Epithelial cell of proximal tubule (primary cell): Measurements from ENCODE around the gene MAT2A. TPM values are rescaled to one million over a fixed set of nuclear protein-coding genes. Genes with fewer than 3 reads are reported as not detected.
"Not testable (repeated sequence)": the region's sequence is repeated elsewhere in the genome, so short reads cannot be mapped to it uniquely, and the experiment has no call there.

ENCODE experiments used
- DNase-seq: peaks from one replicate; pipeline ENCODE4 v3.0.0-alpha.2; 2011; ENCODE audit warnings: low read depth
- H3K4me3 ChIP-seq: 2 replicates; pipeline ENCODE4 v1.5.1; 2011; ENCODE audit warnings: low read depth, mild to moderate bottlenecking, low read length
- total RNA-seq: library from RNA; depleted of rRNA; stranded (reverse); fragments of >200 nt; gene quantifications from 2 replicates; pipeline ENCODE4 v1.2.3, GENCODE V29; 2015
- TF ChIP-seq, protein P1 (sequence below): conservative IDR thresholded peaks from 2 replicates; pipeline ENCODE4 v1.5.1; 2012; ENCODE audit warnings: low read depth, mild to moderate bottlenecking, low read length

The MAT2A gene
- total RNA-seq, 1 donor from 2014 or later: 64.6 TPM

DNA sequence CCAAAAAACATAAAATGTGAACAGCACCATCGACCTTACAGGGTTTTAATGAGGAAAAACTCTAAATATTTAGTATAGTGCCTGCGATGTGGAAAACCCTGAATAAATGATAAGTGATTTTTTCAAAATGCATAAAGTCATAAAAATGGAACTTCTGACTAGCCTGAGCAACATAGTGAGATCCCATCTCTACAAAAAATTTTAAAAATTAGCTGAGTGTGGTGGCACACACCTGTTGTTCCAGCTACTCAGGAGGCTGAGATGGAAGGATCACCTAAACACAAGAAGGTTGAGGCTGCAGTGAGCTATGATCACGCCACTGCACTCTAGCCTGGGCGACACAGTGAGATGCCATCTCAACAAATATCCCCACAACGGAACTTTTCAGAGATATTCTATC lies 18.2 kb downstream of the MAT2A start:
- H3K4me3 ChIP-seq: no peak overlapping the region
- DNase-seq: no peak
- TF ChIP-seq, protein P1, sequence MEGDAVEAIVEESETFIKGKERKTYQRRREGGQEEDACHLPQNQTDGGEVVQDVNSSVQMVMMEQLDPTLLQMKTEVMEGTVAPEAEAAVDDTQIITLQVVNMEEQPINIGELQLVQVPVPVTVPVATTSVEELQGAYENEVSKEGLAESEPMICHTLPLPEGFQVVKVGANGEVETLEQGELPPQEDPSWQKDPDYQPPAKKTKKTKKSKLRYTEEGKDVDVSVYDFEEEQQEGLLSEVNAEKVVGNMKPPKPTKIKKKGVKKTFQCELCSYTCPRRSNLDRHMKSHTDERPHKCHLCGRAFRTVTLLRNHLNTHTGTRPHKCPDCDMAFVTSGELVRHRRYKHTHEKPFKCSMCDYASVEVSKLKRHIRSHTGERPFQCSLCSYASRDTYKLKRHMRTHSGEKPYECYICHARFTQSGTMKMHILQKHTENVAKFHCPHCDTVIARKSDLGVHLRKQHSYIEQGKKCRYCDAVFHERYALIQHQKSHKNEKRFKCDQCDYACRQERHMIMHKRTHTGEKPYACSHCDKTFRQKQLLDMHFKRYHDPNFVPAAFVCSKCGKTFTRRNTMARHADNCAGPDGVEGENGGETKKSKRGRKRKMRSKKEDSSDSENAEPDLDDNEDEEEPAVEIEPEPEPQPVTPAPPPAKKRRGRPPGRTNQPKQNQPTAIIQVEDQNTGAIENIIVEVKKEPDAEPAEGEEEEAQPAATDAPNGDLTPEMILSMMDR: no peak

DNA sequence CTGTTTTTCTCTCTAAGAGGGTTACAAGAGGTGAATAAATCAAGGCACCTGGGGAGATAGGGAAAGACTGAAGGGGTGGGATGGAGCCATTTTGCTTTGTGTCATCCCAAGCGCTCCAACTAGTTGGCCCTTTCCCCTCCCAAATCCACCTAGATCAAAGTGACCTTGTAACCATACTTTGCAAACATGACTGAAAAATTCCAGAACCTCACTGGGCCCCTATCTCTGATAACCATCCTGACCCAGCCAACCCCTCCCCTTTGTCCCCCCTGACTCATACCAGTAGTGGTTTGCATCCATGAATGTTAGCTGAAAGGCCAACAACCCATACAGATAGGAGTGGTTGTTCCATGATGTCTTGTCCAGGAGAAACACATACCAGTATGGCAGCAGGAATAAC lies 19.2 kb downstream of the MAT2A start:
- H3K4me3 ChIP-seq: no peak overlapping the region
- TF ChIP-seq, protein P1: no peak
- DNase-seq: no peak

DNA sequence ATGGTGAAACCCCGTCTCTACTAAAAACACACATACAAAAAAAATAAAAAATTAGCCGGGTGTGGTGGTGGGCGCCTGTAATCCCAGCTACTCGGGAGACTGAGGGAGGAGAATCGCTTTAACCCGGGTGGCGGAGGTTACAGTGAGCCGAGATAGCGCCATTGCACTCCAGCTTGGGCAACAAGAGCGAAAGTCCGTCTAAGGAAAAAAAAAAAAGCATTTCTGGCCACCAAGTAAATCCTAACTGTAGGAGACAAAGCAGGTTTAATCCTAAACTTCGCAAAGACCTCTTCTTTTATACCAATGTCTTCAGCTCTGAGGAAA lies 21.4 kb downstream of the MAT2A start:
- H3K4me3 ChIP-seq: peak overlapping the region; percentile 90
- DNase-seq: not testable (repeated sequence)

DNA sequence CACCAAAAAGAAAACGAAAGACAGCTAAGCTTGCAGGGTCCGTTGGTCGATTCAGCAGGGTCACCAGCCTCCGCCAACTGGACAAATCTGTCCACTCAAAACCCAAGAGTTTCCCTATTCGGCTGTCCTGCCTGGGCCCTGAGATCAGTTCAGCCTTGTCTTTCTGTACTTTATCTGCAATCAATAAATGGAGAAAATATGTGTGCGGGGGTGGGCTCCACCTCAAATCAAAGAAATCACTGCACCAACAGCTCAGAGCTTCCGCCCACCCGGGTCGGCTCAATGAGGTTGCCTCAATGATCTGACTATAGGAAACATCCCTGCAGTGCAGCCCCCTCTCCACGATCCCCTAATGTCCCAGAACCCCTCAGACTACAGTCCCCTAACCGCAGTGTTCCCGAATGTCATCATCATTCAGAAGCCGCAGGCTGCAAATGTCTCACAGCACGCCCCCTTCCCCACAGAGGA lies 21.9 kb downstream of the MAT2A start:
- TF ChIP-seq, protein P1: no peak
- no peak for DNase-seq
- H3K4me3 ChIP-seq: peak overlapping the region; percentile 90

DNA sequence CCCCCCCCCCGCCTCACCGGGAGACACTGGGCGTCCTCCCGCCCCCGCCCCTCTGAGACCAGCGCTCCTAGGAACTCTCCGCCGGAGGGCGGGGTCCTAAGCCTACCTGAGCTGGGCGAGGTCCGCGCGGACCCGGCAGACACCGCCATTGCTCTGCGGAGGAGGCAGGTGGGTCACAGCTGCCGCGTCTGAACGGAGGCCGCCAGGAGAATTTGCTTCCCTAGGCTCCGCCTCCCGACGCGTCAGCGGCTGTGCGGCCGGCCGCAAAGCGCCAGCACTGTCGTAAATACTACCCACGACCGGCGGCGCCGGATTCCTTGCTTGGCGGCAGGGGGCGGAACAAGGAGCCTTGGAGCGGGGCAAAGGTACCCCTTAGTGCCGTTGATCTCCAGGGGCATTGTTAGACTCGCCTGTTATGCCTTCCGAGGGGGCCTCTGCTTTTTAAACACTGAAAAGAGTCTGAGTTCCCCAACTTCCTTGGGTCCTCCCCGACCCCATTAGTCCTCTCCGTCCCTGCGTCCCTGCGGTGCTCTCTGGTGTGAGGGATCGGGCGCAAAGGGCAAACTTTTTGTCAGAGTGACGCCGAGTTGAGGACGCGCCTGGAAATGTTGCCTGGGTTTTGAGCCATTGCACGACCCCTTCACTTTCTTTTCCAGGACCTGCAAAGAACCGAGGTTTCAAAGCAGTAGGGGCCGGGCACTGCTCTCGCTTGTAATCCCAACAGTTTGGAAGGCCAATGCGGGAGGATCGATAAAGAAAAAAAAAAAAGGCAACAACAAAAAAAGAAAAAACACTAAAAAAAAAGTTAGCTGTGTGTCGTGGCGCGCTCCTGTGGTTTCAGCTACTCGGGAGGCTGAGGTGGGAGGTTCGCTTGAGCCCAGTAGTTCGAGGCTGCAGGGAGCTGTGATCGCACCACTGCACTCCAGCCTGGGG lies 22.6 kb downstream of the MAT2A start, which contains the start of gene GGCX:
TSS of gene GGCX (minus strand) at position 214 of the 933 bp plus-strand sequence. CDS start at position 149, 65 bp downstream.
- no peak for DNase-seq
- H3K4me3 ChIP-seq: peak within 1 kb of the TSS; percentile 90
- TF ChIP-seq, protein P1: no peak

DNA sequence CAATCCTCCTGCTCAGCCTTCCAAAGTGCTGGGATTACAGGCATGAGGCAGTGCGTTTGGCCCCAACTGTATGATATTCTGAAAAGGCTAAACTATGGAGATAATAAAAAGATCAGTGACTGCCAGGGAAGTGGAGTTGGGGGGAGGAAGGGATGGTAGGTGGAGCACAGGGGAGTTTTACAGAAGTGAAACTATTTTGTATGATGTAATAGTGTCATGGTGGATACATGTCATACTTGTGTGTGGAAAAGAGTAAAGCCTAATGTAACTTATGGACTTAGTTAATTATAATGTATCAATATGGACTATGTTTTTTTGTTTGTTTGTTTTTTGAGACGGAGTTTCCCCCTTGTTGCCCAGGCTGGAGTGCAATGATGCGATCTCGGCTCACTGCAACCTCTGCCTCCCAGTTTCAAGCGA lies 25.2 kb downstream of the MAT2A start:
- no peak for DNase-seq
- no peak overlapping the region for H3K4me3 ChIP-seq
- TF ChIP-seq, protein P1: no peak

DNA sequence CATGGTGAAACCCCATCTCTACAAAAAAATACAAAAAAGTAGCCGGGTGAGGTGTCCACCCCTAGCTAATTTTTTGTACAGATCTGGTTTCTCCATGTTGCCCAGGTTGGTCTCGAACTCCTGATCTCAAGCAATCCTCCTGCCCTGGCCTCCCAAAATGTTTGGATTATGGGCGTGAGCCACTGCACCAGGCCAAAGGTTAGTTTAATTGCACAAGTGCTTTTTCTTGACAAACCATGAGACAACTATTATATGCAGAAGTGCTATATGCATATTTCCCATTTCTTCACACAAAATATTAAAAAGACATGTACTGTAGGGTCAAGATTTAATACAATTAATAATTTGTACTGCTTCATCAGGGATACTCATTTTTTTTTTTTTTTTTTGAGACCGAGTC lies 27.3 kb downstream of the MAT2A start:
- no peak overlapping the region for H3K4me3 ChIP-seq
- TF ChIP-seq, protein P1: no peak

More for the DNA sequence above, 27.3 kb downstream of the MAT2A start:
- DNase-seq: no peak
